ENCODE measurements around the gene FABP6.

Gene FABP6

GRCh38 chr5:160262151-160263074 lies 33.1 kb downstream of the FABP6 start:
- no peak for DNase-seq (ENCODE audit: low read depth in 2 of 2)

- no peak for DNase-seq (ENCODE audit: low read depth in 2 of 2)
These were observed 34.1 kb downstream of the FABP6 start for GRCh38 chr5:160263326-160263855.

- no peak for DNase-seq (ENCODE audit: low read depth in 2 of 2)
These were observed 36.7 kb downstream of the FABP6 start for GRCh38 chr5:160266044-160266443.

- no peak for DNase-seq (ENCODE audit: low read depth in 2 of 2)
These were observed 37.5 kb downstream of the FABP6 start for GRCh38 chr5:160266752-160267345.

GRCh38 chr5:160268121-160268520 lies 38.8 kb downstream of the FABP6 start:
- DNase-seq (ENCODE audit: low read depth in 2 of 2) = no peak

- no peak for DNase-seq (ENCODE audit: low read depth in 2 of 2)
These were observed 39.7 kb downstream of the FABP6 start for GRCh38 chr5:160269017-160269416.

GRCh38 chr5:160270704-160271103 lies 41.4 kb downstream of the FABP6 start:
- no peak for DNase-seq (ENCODE audit: low read depth in 2 of 2)

GRCh38 chr5:160271396-160271795 lies 42.1 kb downstream of the FABP6 start:
- no peak for DNase-seq (ENCODE audit: low read depth in 2 of 2)

- DNase-seq (ENCODE audit: low read depth in 2 of 2) = no peak
These were observed 42.5 kb downstream of the FABP6 start for GRCh38 chr5:160271836-160272235.

- DNase-seq (ENCODE audit: low read depth in 2 of 2) = no peak
These were observed 43.0 kb downstream of the FABP6 start for GRCh38 chr5:160272264-160272663.

- DNase-seq (ENCODE audit: low read depth in 2 of 2) = no peak
These were observed 43.6 kb downstream of the FABP6 start for GRCh38 chr5:160272889-160273288.

- DNase-seq (ENCODE audit: low read depth in 2 of 2) = no peak
These were observed 45.2 kb downstream of the FABP6 start for GRCh38 chr5:160274483-160274931.

GRCh38 chr5:160278343-160278742 lies 49.0 kb downstream of the FABP6 start:
- DNase-seq (ENCODE audit: low read depth in 2 of 2) = no peak

- no peak for DNase-seq (ENCODE audit: low read depth in 2 of 2)
These were observed 51.2 kb downstream of the FABP6 start for GRCh38 chr5:160280384-160281095.

- DNase-seq (ENCODE audit: low read depth in 2 of 2) = no peak
These were observed 52.0 kb downstream of the FABP6 start for GRCh38 chr5:160281275-160281674.

GRCh38 chr5:160284291-160284873 lies 55.1 kb downstream of the FABP6 start:
- DNase-seq (ENCODE audit: low read depth in 2 of 2) = no peak

GRCh38 chr5:160285316-160285715 lies 56.0 kb downstream of the FABP6 start:
- DNase-seq (ENCODE audit: low read depth in 2 of 2) = no peak

- DNase-seq (ENCODE audit: low read depth in 2 of 2) = no peak
These were observed 57.6 kb downstream of the FABP6 start for GRCh38 chr5:160286947-160287346.

- DNase-seq (ENCODE audit: low read depth in 2 of 2) = no peak
These were observed 58.2 kb downstream of the FABP6 start for GRCh38 chr5:160287378-160288051.

All from stimulated activated CD8-positive, alpha-beta memory T cell treated with anti-CD3 and anti-CD28 coated beads, Interleukin-2, amount 100 ng/mL, for 48 hours (primary cell).